K562 (cell line): ENCODE results near the gene TLR8. TPM values are rescaled to one million over a fixed set of nuclear protein-coding genes. Genes with fewer than 3 reads are reported as not detected.

Experiments used
- CREB1 ChIP-seq, 2 experiments: sonication (generic) in 1 of 2; formaldehyde crosslinking in 1 of 2; IDR thresholded peaks; 2 replicates each; pipeline versions ENCODE4 v1.6.1 to v1.8.0; 2012 to 2022; ENCODE audit warnings: inconsistent platforms in 1 of 2, mild to moderate bottlenecking in 1 of 2, missing genetic modification reagents in 1 of 2, moderate library complexity in 1 of 2
- CREM ChIP-seq: IDR thresholded peaks from 2 replicates; pipeline ENCODE4 v1.6.1; 2014; ENCODE audit warnings: antibody characterized with exemption, low read depth
- DMBX1 ChIP-seq: fragments of 250-450 bp; sonication (Bioruptor Pico); IDR thresholded peaks from 2 replicates; pipeline ENCODE4 v1.8.0; 2022; ENCODE audit warnings: inconsistent platforms, mild to moderate bottlenecking, moderate library complexity, borderline replicate concordance
- FOSL1 ChIP-seq: fragments of 200-800 bp; sonication (Bioruptor generic); conservative IDR thresholded peaks from 2 replicates; pipeline ENCODE4 v1.6.1; 2016; ENCODE audit warnings: missing genetic modification characterization, missing compliant biosample characterization
- FUS ChIP-seq: fragments of 200-400 bp; formaldehyde crosslinking; optimal IDR thresholded peaks from 2 replicates; pipeline ENCODE3; 2017; ENCODE audit warnings: low read depth, low read length
- GTF2E2 ChIP-seq: fragments of 200-800 bp; sonication (Bioruptor generic); IDR thresholded peaks from 2 replicates; pipeline ENCODE4 v1.6.1; 2016; ENCODE audit warnings: missing genetic modification characterization, missing compliant biosample characterization
- HCFC1 ChIP-seq: IDR thresholded peaks from 2 replicates; pipeline ENCODE4 v1.6.1; 2012; ENCODE audit warnings: low read depth, low read length, improper control_type of control experiment
- JUN ChIP-seq, 2 experiments: sonication (generic) in 1 of 2; formaldehyde crosslinking in 1 of 2; IDR thresholded peaks; 2 replicates each; pipeline versions ENCODE4 v1.6.1 to v1.8.0; 2012 to 2022; ENCODE audit warnings: borderline replicate concordance in 2 of 2, mild to moderate bottlenecking in 2 of 2, improper control_type of control experiment in 1 of 2, low read depth in 1 of 2, low read length in 1 of 2, missing genetic modification reagents in 1 of 2
- JUND ChIP-seq, 2 experiments: IDR thresholded peaks; 2 replicates in 1 of 2; 3 replicates in 1 of 2; pipeline ENCODE4 v1.6.1; 2011; ENCODE audit warnings: borderline replicate concordance in 2 of 2, low read depth in 2 of 2, low read length in 2 of 2, improper control_type of control experiment in 1 of 2, missing biosample characterization in 1 of 2, missing genetic modification characterization in 1 of 2, missing genetic modification reagents in 1 of 2
- RUNX1 ChIP-seq: sonication (generic); IDR thresholded peaks from 2 replicates; pipeline ENCODE4 v1.6.1; 2016; ENCODE audit warnings: antibody characterized with exemption, low read depth
- ZFP36 ChIP-seq: fragments of 150-350 bp; IDR thresholded peaks from 2 replicates; pipeline ENCODE4 v1.6.1; 2018; ENCODE audit warnings: low read length, low read depth; ENCODE audit not compliant: partially characterized antibody
- ZFX ChIP-seq: sonication (generic); formaldehyde crosslinking; IDR thresholded peaks from 2 replicates; pipeline ENCODE4 v1.8.0; 2022; ENCODE audit warnings: mild to moderate bottlenecking, missing genetic modification reagents, moderate library complexity
- ZNF263 ChIP-seq: sonication (generic); formaldehyde crosslinking; IDR thresholded peaks from 2 replicates; pipeline ENCODE4 v1.8.0; 2022; ENCODE audit warnings: mild to moderate bottlenecking, missing genetic modification reagents, borderline replicate concordance
- ZNF282 ChIP-seq: sonication (generic); formaldehyde crosslinking; IDR thresholded peaks from 2 replicates; pipeline ENCODE4 v1.8.1; 2023; ENCODE audit warnings: missing genetic modification reagents
- ZNF507 ChIP-seq: conservative IDR thresholded peaks from 2 replicates; pipeline ENCODE4 v1.6.1; 2017; ENCODE audit warnings: missing genetic modification characterization, missing compliant biosample characterization
- polyA plus RNA-seq, 8 experiments: library from polyadenylated mRNA; depleted of rRNA in 4 of 8; stranded (reverse) in 5 of 8; unstranded in 3 of 8; fragments of >200 nt; fragmentation: Nextera tagmentation in 2 of 8; fragmentation: Illumina TruSeq in 1 of 8; extraction: Ambion mirVana in 2 of 8; extraction: Trizol in 1 of 8; gene quantifications; 2 replicates each; pipeline versions ENCODE4 v1.2.1 to v1.2.3, GENCODE V29; 2011 to 2014; ENCODE audit warnings: inconsistent platforms in 1 of 8, missing spikeins in 1 of 8
- total RNA-seq, 7 experiments: library from RNA; depleted of rRNA in 6 of 7; stranded (reverse); fragments of >200 nt in 6 of 7; fragmentation: Illumina TruSeq in 2 of 7; extraction: Trizol in 2 of 7; gene quantifications; 2 replicates each; pipeline versions ENCODE4 v1.2.1 to v1.2.3, GENCODE V29; 2011 to 2021; ENCODE audit warnings: low replicate concordance in 1 of 7
- TF ChIP-seq, protein P1 (sequence below): IDR thresholded peaks from 2 replicates; pipeline ENCODE4 v1.6.1; 2011; ENCODE audit not compliant: insufficient read length; ENCODE audit errors: extremely low read depth
- TF ChIP-seq, protein P2 (sequence below): fragments of 200-800 bp; sonication (Bioruptor generic); IDR thresholded peaks from 2 replicates; pipeline ENCODE4 v1.6.1; 2017; ENCODE audit warnings: missing genetic modification characterization, missing compliant biosample characterization
- TF ChIP-seq, protein P3 (sequence below): fragments of 450-650 bp; formaldehyde crosslinking; IDR thresholded peaks from 2 replicates; pipeline ENCODE4 v1.4.0; 2020; ENCODE audit warnings: mild to moderate bottlenecking, moderate library complexity
- TF ChIP-seq, protein P4 (sequence below): sonication (generic); formaldehyde crosslinking; IDR thresholded peaks from 2 replicates; pipeline ENCODE4 v1.9.0; 2022; ENCODE audit warnings: mild to moderate bottlenecking, missing genetic modification reagents
- TF ChIP-seq, protein P5 (sequence below): fragments of 250-450 bp; sonication (Bioruptor Pico); IDR thresholded peaks from 2 replicates; pipeline ENCODE4 v1.5.1; 2021; ENCODE audit warnings: mild to moderate bottlenecking

Gene TLR8
- total and polyA plus RNA-seq, 9 of the 15 experiments (the other 6 are each of a cell fraction or from before 2014, with no cell fraction given): not detected

DNA sequence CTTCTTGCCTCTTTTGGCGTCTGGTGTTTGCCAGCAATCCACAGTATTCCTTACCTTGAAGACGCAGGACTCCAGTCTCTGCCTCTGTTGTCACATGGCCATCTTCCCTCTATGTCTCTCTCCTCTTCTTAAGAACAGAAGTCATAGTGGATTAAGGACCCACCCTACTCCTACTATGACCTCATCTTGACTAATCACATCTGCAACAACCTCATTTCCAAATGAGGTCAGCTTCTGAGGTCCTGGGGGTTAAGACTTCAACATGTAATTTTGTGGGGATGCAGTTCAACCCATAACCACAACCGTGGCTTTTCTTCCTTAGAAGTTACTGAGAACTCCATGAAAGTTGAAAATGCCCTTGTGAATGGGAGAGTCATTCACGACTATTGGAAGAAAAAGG lies 23.3 kb downstream of the TLR8 start (continued):
- TF ChIP-seq JUND (IDR thresholded peaks at IDR 0.05; ENCODE audit: borderline replicate concordance, low read depth, low read length) (peak; percentile 63; the same call in 1 of the 2 replicates), JUND (tag; IDR thresholded peaks at IDR 0.05; ENCODE audit: borderline replicate concordance, low read depth, low read length) (peak; percentile 45; the same call in 1 of the 3 replicates), FUS (no peak), ZNF507 (tag) (no peak), DMBX1 (CRISPR knock-in tag) (no peak), HCFC1 (no peak), RUNX1 (no peak), ZNF263 (CRISPR knock-in tag) (no peak), CREM (peak; percentile 60; the same call in 1 of the 2 replicates), FOSL1 (tag) (peak; percentile 74), ZFP36 (no peak), ZNF282 (CRISPR knock-in tag) (no peak), CREB1 (IDR thresholded peaks at IDR 0.05) (peak; percentile 15; the same call in 1 of the 2 replicates), CREB1 (CRISPR knock-in tag; IDR thresholded peaks at IDR 0.05) (no peak), GTF2E2 (no peak), JUN (IDR thresholded peaks at IDR 0.05; ENCODE audit: borderline replicate concordance, low read depth, low read length) (peak; percentile 68), JUN (CRISPR knock-in tag; IDR thresholded peaks at IDR 0.05; ENCODE audit: borderline replicate concordance) (no peak), ZFX (CRISPR knock-in tag) (no peak)
- TF ChIP-seq, protein P1, sequence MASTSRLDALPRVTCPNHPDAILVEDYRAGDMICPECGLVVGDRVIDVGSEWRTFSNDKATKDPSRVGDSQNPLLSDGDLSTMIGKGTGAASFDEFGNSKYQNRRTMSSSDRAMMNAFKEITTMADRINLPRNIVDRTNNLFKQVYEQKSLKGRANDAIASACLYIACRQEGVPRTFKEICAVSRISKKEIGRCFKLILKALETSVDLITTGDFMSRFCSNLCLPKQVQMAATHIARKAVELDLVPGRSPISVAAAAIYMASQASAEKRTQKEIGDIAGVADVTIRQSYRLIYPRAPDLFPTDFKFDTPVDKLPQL: no peak
- TF ChIP-seq, protein P2, sequence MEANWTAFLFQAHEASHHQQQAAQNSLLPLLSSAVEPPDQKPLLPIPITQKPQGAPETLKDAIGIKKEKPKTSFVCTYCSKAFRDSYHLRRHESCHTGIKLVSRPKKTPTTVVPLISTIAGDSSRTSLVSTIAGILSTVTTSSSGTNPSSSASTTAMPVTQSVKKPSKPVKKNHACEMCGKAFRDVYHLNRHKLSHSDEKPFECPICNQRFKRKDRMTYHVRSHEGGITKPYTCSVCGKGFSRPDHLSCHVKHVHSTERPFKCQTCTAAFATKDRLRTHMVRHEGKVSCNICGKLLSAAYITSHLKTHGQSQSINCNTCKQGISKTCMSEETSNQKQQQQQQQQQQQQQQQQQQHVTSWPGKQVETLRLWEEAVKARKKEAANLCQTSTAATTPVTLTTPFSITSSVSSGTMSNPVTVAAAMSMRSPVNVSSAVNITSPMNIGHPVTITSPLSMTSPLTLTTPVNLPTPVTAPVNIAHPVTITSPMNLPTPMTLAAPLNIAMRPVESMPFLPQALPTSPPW (CRISPR knock-in tag): no peak
- TF ChIP-seq, protein P3, sequence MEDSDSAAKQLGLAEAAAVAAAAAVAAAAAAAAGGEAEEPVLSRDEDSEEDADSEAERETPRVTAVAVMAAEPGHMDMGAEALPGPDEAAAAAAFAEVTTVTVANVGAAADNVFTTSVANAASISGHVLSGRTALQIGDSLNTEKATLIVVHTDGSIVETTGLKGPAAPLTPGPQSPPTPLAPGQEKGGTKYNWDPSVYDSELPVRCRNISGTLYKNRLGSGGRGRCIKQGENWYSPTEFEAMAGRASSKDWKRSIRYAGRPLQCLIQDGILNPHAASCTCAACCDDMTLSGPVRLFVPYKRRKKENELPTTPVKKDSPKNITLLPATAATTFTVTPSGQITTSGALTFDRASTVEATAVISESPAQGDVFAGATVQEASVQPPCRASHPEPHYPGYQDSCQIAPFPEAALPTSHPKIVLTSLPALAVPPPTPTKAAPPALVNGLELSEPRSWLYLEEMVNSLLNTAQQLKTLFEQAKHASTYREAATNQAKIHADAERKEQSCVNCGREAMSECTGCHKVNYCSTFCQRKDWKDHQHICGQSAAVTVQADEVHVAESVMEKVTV (CRISPR knock-in tag): no peak
- TF ChIP-seq, protein P4, sequence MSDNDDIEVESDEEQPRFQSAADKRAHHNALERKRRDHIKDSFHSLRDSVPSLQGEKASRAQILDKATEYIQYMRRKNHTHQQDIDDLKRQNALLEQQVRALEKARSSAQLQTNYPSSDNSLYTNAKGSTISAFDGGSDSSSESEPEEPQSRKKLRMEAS: no peak
- TF ChIP-seq, protein P5, sequence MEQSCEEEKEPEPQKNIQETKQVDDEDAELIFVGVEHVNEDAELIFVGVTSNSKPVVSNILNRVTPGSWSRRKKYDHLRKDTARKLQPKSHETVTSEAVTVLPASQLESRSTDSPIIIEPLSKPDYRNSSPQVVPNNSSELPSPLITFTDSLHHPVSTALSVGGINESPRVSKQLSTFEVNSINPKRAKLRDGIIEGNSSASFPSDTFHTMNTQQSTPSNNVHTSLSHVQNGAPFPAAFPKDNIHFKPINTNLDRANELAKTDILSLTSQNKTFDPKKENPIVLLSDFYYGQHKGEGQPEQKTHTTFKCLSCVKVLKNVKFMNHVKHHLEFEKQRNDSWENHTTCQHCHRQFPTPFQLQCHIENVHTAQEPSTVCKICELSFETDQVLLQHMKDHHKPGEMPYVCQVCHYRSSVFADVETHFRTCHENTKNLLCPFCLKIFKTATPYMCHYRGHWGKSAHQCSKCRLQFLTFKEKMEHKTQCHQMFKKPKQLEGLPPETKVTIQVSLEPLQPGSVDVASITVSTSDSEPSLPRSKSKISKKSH (CRISPR knock-in tag): no peak
